ENCODE data around the gene SERPINB10.
A peak's percentile ranks its signal among the peaks of the same experiment; 100 is the strongest.
"Not testable (repeated sequence)": the region's sequence is repeated elsewhere in the genome, so short reads cannot be mapped to it uniquely, and the experiment has no call there.

The SERPINB10 gene

GRCh38 chr18:63936932-63937393 lies 29.2 kb downstream of the SERPINB10 start:
- Histone ChIP-seq H3K27me3 (ENCODE audit: insufficient read depth, poor library complexity, severe bottlenecking) (no peaks in the 10 kb centered on the region), H3K4me3 (replicated peaks; ENCODE audit: insufficient read depth, low read length) (no peak overlapping the region), H3K27ac (replicated peaks) (peak overlapping the region; percentile 61)
- no peak for TF ChIP-seq POLR2AphosphoS5 (IDR thresholded peaks at IDR 0.05; ENCODE audit: low read depth)
- no peak for TF ChIP-seq GABPA (IDR thresholded peaks at IDR 0.05; ENCODE audit: low read depth)
- TF ChIP-seq REST (IDR thresholded peaks at IDR 0.05; ENCODE audit: insufficient replicate concordance, low read depth) = no peak
- no peak for TF ChIP-seq SPI1 (IDR thresholded peaks at IDR 0.05; ENCODE audit: borderline replicate concordance, low read depth)
- TF ChIP-seq CTCF (IDR thresholded peaks at IDR 0.05; ENCODE audit: insufficient read depth, low read length) = no peak
- DNase-seq (ENCODE audit: low read depth in 1 of 2, low spot score in 1 of 2) = no peak

GRCh38 chr18:63940008-63940407 lies 32.2 kb downstream of the SERPINB10 start:
- Histone ChIP-seq H3K4me3 (replicated peaks; ENCODE audit: insufficient read depth, low read length) (no peak overlapping the region), H3K27ac (replicated peaks) (no peak overlapping the region)
- TF ChIP-seq GABPA (IDR thresholded peaks at IDR 0.05; ENCODE audit: low read depth) (no peak), CTCF (IDR thresholded peaks at IDR 0.05; ENCODE audit: insufficient read depth, low read length) (no peak), REST (IDR thresholded peaks at IDR 0.05; ENCODE audit: insufficient replicate concordance, low read depth) (no peak), POLR2AphosphoS5 (IDR thresholded peaks at IDR 0.05; ENCODE audit: low read depth) (no peak), SPI1 (IDR thresholded peaks at IDR 0.05; ENCODE audit: borderline replicate concordance, low read depth) (no peak)

GRCh38 chr18:63940543-63941050 lies 32.8 kb downstream of the SERPINB10 start:
- not testable (repeated sequence) for DNase-seq (ENCODE audit: low read depth in 1 of 2, low spot score in 1 of 2); H3K27me3 ChIP-seq (ENCODE audit: insufficient read depth, poor library complexity, severe bottlenecking); H3K27ac ChIP-seq (replicated peaks); H3K4me3 ChIP-seq (replicated peaks; ENCODE audit: insufficient read depth, low read length)

More at GRCh38 chr18:63940008-63940407, 32.2 kb downstream of the SERPINB10 start:
- DNase-seq (ENCODE audit: low read depth in 1 of 2, low spot score in 1 of 2) = no peak
- H3K27me3 ChIP-seq (ENCODE audit: insufficient read depth, poor library complexity, severe bottlenecking) = no peaks in the 10 kb centered on the region

DNA sequence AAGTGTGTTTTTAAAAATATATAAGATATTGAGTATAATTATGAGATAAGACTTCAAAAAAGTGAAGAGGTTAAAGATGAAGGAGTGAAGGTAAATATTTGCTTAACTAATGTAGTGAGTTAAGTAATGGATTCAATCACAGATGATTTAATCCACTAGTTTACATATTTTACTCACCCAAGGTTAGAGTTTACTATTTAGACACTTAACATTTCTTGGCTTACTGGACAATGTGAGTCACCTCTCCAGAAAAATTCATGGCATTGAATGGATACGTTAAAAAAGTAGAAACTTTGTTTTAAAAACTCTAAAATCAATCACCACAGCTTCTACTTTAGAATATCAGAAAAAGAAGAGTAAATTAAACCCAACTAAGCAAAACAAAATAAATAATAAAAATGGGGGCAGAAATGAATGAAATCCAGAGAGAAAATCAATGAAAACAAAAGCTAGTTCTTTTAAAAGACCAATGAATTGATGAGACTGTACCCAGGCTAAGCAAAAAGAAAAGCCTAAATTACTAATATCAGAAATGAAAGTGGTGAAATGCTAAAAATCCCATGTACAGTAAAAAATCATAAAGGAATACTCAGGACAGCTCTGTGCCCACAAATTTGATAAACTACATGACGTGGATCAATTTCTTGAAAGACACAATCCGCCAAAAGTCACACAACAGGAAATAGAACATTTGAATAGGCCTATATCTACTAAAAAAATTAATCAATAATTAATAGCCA lies 39.5 kb downstream of the SERPINB10 start:
- Histone ChIP-seq H3K4me3 (replicated peaks; ENCODE audit: insufficient read depth, low read length) (no peak overlapping the region), H3K27me3 (ENCODE audit: insufficient read depth, poor library complexity, severe bottlenecking) (no peaks in the 10 kb centered on the region), H3K27ac (replicated peaks) (no peak overlapping the region)
- no peak for TF ChIP-seq REST (IDR thresholded peaks at IDR 0.05; ENCODE audit: insufficient replicate concordance, low read depth)
- no peak for TF ChIP-seq CTCF (IDR thresholded peaks at IDR 0.05; ENCODE audit: insufficient read depth, low read length)
- TF ChIP-seq POLR2AphosphoS5 (IDR thresholded peaks at IDR 0.05; ENCODE audit: low read depth) = no peak
- no peak for TF ChIP-seq GABPA (IDR thresholded peaks at IDR 0.05; ENCODE audit: low read depth)
- TF ChIP-seq SPI1 (IDR thresholded peaks at IDR 0.05; ENCODE audit: borderline replicate concordance, low read depth) = no peak
- no peak for DNase-seq (ENCODE audit: low read depth in 1 of 2, low spot score in 1 of 2)

All from HL-60 (cell line).